Astrocyte (in vitro differentiated cells and primary cell): Measurements from ENCODE around the gene ACSL4.
"Not testable (repeated sequence)": the region's sequence is repeated elsewhere in the genome, so short reads cannot be mapped to it uniquely, and the experiment has no call there.

ENCODE experiments used
- EZH2 ChIP-seq: IDR thresholded peaks from 2 replicates; pipeline ENCODE4 v1.6.1; 2012; ENCODE audit warnings: mild to moderate bottlenecking, low read length, inconsistent platforms; ENCODE audit not compliant: insufficient read depth
- TF ChIP-seq, protein P1 (sequence below): IDR thresholded peaks from 2 replicates; pipeline ENCODE4 v1.5.1; 2011; ENCODE audit warnings: low read depth, mild to moderate bottlenecking, inconsistent platforms, low read length, moderate library complexity; ENCODE audit not compliant: insufficient read depth

- TF ChIP-seq, protein P1, sequence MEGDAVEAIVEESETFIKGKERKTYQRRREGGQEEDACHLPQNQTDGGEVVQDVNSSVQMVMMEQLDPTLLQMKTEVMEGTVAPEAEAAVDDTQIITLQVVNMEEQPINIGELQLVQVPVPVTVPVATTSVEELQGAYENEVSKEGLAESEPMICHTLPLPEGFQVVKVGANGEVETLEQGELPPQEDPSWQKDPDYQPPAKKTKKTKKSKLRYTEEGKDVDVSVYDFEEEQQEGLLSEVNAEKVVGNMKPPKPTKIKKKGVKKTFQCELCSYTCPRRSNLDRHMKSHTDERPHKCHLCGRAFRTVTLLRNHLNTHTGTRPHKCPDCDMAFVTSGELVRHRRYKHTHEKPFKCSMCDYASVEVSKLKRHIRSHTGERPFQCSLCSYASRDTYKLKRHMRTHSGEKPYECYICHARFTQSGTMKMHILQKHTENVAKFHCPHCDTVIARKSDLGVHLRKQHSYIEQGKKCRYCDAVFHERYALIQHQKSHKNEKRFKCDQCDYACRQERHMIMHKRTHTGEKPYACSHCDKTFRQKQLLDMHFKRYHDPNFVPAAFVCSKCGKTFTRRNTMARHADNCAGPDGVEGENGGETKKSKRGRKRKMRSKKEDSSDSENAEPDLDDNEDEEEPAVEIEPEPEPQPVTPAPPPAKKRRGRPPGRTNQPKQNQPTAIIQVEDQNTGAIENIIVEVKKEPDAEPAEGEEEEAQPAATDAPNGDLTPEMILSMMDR: not testable (repeated sequence)
- TF ChIP-seq EZH2: not testable (repeated sequence)
Observed at GRCh38 chrX:109671170-109671569, 61.9 kb downstream of the ACSL4 start.
